ENCODE data around the gene GPR156. TPM values are rescaled to one million over a fixed set of nuclear protein-coding genes. Genes with fewer than 3 reads are reported as not detected.

GPR156 gene
- total RNA-seq, 1 donor from 2014 or later = 0.21 TPM

- no peak for DNase-seq (ENCODE audit: low spot score)
- Mint-ChIP-seq H3K4me1 (ENCODE audit: unreplicated experiment) (peaks cover 7% of the 10 kb centered on the region), H3K27ac (ENCODE audit: unreplicated experiment) (no peak overlapping the region), H3K9me3 (ENCODE audit: unreplicated experiment) (no peaks in the 10 kb centered on the region), H3K36me3 (ENCODE audit: low read depth, unreplicated experiment) (no peaks in the 10 kb centered on the region), H3K27me3 (ENCODE audit: unreplicated experiment) (peaks cover 5% of the 10 kb centered on the region), H3K4me3 (ENCODE audit: unreplicated experiment) (no peak overlapping the region)
- no peak for TF ChIP-seq CTCF (IDR thresholded peaks at IDR 0.05; ENCODE audit: unreplicated experiment)
These were observed 116.4 kb downstream of the GPR156 start for GRCh38 chr3:120168611-120169010.

GRCh38 chr3:120168038-120168437 is 117.0 kb downstream of the GPR156 start:
- Mint-ChIP-seq H3K36me3 (ENCODE audit: low read depth, unreplicated experiment) (no peaks in the 10 kb centered on the region), H3K4me3 (ENCODE audit: unreplicated experiment) (no peak overlapping the region), H3K27me3 (ENCODE audit: unreplicated experiment) (peaks cover 5% of the 10 kb centered on the region), H3K9me3 (ENCODE audit: unreplicated experiment) (no peaks in the 10 kb centered on the region), H3K4me1 (ENCODE audit: unreplicated experiment) (peaks cover 7% of the 10 kb centered on the region), H3K27ac (ENCODE audit: unreplicated experiment) (no peak overlapping the region)
- no peak for TF ChIP-seq CTCF (IDR thresholded peaks at IDR 0.05; ENCODE audit: unreplicated experiment)
- DNase-seq (ENCODE audit: low spot score) = no peak

- TF ChIP-seq CTCF (IDR thresholded peaks at IDR 0.05; ENCODE audit: unreplicated experiment) = no peak
- Mint-ChIP-seq H3K9me3 (ENCODE audit: unreplicated experiment) (no peaks in the 10 kb centered on the region), H3K4me1 (ENCODE audit: unreplicated experiment) (peaks cover 7% of the 10 kb centered on the region), H3K27me3 (ENCODE audit: unreplicated experiment) (peaks cover 5% of the 10 kb centered on the region), H3K4me3 (ENCODE audit: unreplicated experiment) (no peak overlapping the region), H3K36me3 (ENCODE audit: low read depth, unreplicated experiment) (no peaks in the 10 kb centered on the region), H3K27ac (ENCODE audit: unreplicated experiment) (no peak overlapping the region)
- no peak for DNase-seq (ENCODE audit: low spot score)
These were observed 117.5 kb downstream of the GPR156 start for GRCh38 chr3:120167488-120167887.

GRCh38 chr3:120163816-120164215 is 121.2 kb downstream of the GPR156 start:
- Mint-ChIP-seq H3K4me3 (ENCODE audit: unreplicated experiment) (no peak overlapping the region), H3K27me3 (ENCODE audit: unreplicated experiment) (no peaks in the 10 kb centered on the region), H3K9me3 (ENCODE audit: unreplicated experiment) (no peaks in the 10 kb centered on the region), H3K36me3 (ENCODE audit: low read depth, unreplicated experiment) (no peaks in the 10 kb centered on the region), H3K4me1 (ENCODE audit: unreplicated experiment) (peaks cover 13% of the 10 kb centered on the region), H3K27ac (ENCODE audit: unreplicated experiment) (no peak overlapping the region)
- no peak for TF ChIP-seq CTCF (IDR thresholded peaks at IDR 0.05; ENCODE audit: unreplicated experiment)
- no peak for DNase-seq (ENCODE audit: low spot score)

GRCh38 chr3:120163026-120163425 is 122.0 kb downstream of the GPR156 start:
- H3K27me3 Mint-ChIP-seq (ENCODE audit: unreplicated experiment) = no peaks in the 10 kb centered on the region

More at GRCh38 chr3:120163026-120163425, 122.0 kb downstream of the GPR156 start:
- DNase-seq (ENCODE audit: low spot score) = no peak
- no peak for TF ChIP-seq CTCF (IDR thresholded peaks at IDR 0.05; ENCODE audit: unreplicated experiment)
- H3K36me3 Mint-ChIP-seq (ENCODE audit: low read depth, unreplicated experiment) = no peaks in the 10 kb centered on the region
- no peaks in the 10 kb centered on the region for H3K9me3 Mint-ChIP-seq (ENCODE audit: unreplicated experiment)
- H3K4me1 Mint-ChIP-seq (ENCODE audit: unreplicated experiment) = peaks cover 13% of the 10 kb centered on the region
- H3K27ac Mint-ChIP-seq (ENCODE audit: unreplicated experiment) = no peak overlapping the region
- no peak overlapping the region for H3K4me3 Mint-ChIP-seq (ENCODE audit: unreplicated experiment)

All from endothelial cell (in vitro differentiated cells).